Fibroblast of skin of right biceps (primary cell): ENCODE results near the gene UGP2.
"Not testable (repeated sequence)": the region's sequence is repeated elsewhere in the genome, so short reads cannot be mapped to it uniquely, and the experiment has no call there.

Experiments
- DNase-seq: peaks from one replicate; pipeline ENCODE4 v3.0.0-alpha.2; 2013

The UGP2 gene

GRCh38 chr2:63840785-63841253 lies 877 bp upstream of the UGP2 start:
- peak; percentile 99 for DNase-seq

DNA sequence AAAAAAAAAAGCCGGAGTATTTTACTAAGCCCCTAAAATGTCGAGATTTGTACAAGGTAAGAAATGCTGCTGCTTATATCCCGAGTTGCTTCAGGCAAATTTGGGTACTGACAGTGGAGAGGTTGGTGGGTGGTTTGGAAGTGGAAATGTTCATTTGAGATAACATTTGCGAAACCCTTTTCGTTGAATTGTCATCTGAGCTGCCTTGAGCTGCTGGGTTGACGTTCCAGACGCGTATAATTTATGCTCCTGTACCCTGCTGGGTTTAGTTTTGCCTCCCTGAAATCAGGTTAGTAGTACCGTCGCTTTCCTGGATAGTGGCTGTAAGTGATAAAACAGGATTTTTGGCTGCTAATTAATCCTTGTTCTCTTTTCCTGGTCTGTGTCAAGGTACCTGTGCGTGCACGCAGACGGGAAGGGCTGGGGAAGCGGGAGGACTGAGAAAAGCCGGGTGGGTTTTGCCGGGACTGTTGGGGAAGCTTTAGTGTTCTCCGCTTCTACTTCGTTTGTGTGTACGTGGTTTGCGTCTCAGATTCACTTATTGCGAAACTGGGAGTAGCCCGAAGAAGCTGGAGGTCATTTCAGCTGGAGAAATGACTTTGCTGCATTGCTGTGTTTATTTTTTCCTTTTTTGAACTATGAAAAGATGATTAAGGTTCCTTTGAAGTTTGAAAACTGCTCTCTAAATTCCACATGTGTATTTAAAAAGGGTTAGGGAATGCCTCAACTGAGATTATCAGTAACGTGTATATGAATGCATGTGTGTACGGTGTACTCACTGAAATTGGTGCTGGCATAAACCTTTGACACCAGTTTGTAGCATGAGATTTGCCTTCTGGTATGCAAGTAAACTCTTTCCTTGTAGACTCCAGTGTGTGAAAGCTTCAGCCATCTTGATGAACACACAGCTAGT lies 709 bp downstream of the UGP2 start:
- peak; percentile 68 for DNase-seq

DNA sequence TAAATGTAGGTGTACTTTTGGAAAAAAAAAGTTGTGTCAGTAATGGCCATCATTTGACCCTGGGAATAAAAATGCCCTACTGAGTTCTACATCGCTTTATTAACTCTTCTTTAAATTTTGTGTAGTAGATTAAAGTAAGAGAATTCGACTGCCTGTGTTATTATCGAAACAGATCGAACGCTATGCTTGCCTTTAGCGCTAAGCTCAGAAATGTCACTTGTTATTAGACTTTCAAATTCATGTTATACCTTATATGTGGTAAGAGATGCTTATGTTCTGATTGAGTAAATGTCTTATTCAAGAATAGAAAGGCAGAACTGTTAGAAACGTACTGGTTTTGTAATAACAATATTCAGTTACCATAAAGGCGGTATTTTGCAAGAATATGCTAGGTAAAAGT lies 1.4 kb downstream of the UGP2 start:
- no peak for DNase-seq

DNA sequence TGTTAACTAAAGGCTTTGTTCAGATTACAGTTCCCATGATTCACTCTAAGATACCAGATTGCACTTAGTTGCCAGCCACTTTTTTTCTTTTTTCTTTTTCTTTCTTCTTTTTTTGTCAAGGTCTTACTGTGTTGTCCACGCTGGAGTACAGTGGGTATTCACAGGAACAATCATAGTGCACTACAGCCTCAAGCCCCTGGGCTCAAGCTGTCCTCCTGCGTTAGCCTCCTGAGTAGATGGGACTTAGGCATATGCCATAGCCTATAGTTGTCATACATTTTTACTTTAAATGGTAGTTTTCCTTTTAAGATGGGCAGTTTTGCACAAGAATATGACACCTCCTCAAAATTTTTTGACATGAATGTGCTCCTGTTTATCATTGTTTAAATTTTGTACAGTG lies 2.1 kb downstream of the UGP2 start:
- DNase-seq, result no peak

DNA sequence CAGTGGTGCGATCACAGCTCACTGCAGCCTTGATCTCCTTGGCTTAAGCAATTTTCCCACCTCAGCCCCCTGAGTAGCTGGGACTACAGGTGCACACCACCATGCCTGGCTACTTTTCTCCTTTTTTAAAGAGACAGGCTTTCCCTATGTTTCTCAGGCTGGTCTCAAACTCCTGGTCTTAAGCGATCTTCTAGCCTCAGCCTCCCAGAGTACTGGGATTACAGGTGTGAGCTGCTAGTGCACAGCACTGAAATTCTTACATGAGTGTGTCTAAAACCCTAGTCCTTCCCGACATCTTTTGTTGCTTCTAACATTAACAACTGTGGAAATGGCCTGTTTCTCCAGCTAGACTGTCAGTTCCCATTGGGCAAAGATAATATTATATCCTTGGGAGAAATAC lies 2.9 kb downstream of the UGP2 start:
- no peak for DNase-seq

DNA sequence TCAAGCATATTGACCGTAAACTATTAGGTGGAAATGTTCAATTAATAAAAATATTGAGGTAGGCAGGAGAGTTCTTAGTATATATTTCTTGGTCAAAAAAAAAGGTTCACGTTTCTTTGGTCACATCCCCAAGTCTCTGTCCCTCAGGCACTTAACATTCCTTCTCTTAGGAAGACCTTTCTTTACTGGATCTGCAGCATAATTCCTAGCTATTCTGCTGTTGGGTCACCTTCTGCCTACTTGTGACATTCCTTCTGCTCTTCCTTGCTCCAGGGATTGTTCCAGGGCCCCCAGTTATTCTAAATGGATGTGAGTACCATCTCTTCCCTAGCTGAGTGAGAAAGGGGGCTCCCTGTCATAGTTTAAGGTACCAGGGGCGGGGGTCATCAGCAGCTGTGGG lies 4.2 kb downstream of the UGP2 start:
- no peak for DNase-seq

DNA sequence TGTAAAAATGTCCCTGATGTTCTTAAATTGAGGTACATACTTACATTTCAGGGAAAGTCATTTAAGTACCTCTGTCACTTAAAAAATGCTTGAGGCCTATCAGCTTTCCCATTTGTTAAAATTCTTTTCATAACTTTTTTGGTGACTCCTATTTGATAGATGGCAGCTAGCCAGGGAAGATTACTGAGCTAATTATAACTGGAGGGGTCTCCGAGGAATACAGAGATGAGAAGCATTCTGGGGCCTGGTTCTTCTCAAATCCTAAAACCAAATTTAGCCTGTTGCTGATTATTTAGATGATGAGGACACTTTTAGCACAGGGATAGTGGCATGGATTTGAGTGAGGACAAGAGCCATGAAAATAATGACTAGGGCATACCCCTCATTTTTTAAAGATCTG lies 4.8 kb downstream of the UGP2 start:
- DNase-seq, result peak; percentile 66

DNA sequence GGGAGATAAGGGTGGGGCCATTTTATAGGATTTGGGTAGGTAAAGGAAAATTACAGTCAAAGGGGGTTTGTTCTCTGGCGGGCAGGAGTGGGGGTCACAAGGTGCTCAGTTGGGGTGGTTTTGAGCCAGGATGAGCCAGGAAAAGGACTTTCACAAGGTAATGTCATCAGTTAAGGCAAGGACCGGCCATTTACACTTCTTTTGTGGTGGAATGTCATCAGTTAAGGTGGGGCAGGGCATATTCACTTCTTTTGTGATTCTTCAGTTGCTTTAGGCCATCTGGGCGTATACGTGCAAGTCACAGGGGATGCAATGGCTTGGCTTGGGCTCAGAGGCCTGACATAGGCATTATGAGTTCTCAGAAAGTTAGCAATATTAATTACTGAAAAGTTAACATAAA lies 5.9 kb downstream of the UGP2 start:
- not testable (repeated sequence) for DNase-seq

DNA sequence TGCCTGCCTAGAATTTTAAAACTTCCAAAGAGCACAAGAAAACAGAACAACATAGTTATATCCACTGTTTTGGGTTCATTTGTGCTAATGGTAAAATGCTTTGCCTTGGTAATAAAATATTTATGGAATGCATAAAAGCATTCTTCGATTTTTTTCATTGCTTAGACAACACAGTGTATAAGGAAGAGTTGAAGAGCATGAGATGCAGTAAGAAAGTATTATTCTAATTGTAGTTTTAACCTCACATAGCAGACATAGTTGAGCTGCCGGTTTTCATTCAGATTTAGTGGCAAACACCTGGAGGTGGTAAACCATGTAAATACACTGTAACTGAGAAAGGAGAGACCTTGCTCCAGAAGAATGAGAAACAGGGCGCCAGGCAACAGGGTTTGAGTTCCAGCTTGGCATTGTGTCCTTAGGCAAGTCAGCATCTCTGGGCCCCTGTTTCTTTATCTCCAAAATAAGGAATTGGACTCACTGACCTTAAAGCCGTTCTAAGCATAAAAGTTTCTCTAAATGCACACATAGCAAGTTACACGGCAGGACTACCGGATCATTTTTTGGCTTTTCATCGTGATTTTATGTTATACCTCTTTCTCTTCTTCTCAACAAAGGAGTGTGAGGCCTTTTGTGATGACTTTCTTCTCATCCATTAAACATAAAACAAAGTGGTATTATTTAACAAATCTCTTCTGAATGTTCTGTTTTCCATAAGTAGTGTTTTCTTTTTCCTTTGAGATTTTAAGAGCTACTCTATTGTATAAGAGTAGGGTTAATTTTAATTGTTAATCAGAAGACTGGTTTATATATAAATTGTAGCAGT lies 7.9 kb downstream of the UGP2 start:
- DNase-seq, result peak; percentile 67

DNA sequence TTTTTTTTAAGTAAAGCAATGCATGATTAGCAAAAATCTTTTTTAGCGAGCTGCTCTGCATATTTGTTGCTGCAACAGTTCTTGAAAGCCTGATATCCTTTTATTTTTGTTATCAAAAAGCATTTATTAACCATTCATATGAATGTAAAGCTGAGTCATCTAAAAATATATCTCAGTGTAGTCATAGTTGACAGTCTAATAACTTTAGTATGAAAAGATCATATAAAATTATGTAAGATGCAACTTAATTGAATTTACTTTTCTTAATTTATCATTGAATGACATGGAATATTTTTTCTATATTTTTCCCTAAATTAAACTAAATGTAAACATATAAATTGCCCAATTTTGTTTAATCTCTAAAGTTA lies 8.5 kb downstream of the UGP2 start:
- DNase-seq, result no peak

GRCh38 chr2:63850649-63851048 lies 9.0 kb downstream of the UGP2 start:
- no peak for DNase-seq

GRCh38 chr2:63851691-63852311 lies 10.1 kb downstream of the UGP2 start:
- no peak for DNase-seq

DNA sequence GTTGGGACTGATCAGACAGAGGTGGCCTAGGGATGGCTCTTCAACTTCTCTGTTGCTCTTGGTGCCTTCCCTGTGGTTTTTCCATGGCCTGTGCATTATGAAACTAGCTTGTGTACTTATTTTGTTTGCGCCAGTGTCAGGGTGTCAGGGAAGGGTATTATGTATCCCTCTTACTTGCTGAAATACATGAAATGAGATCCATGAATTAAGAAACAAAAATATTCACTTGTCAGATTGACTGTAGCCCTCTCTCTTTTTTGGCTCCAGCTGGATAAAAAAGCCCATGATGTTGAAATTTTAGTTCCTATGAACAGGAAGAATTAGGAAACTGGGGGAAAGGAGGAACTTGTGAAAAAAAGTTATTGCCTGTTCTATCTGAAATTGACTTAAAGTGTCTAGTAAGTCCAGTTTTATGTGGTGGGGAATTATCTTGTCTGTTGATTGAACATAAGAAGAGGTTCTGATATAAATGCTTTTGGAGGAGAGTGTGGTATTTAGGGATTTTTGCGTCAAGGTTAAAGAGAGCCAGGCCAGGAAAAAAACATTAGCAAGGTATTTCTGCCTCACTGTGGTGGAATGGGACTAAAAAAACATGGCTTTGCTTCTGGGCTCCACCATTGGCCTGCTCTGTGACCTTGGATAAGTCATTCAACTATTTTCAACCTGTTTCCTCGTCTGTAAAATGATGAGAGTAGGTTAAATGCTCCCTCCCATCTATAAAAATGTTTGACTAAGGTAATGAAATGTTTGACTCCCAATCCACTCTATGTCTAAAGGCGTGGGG lies 12.0 kb downstream of the UGP2 start:
- DNase-seq, result no peak

DNA sequence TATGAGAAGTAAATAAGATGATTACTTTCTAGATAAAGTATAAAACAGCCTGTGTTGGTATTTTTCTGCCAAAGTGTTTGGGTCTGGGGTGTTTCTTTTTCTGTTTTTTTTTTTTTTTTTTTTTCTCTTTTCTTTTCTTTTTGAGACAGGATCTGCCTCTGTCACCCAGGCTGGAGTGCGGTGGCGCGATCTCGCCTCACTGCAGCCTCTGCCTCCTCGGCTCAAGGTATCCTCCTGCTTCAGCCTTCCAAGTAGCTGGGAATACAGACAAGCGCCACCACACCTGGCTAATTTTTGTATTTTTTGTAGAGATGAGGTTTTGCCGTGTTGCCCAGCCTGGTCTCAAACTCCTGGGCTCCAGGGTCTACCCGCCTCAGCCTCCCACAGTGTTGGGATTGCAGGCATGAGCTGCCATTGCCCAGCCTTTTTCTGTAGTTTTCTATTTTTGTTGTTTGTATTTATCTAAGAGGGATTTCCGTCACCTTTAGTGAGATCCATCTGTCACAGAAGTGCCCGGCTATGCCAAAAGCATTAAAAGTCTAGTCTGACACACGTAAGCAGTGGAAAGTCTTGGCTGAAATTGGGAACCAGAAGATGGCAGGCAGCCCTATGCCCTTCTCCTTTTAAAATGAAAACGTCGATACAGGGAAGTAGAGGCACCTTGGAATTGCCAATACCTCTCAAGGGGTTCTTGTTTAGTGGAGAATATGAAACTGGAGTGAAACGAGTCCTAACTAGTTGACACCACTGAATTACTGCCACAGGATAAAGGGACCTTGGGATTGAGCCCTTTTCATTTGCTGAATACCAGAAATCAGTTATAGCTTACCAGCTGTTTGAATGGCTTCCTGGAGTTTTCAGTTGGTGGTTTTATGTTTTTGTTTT lies 14.0 kb downstream of the UGP2 start:
- DNase-seq, result no peak

DNA sequence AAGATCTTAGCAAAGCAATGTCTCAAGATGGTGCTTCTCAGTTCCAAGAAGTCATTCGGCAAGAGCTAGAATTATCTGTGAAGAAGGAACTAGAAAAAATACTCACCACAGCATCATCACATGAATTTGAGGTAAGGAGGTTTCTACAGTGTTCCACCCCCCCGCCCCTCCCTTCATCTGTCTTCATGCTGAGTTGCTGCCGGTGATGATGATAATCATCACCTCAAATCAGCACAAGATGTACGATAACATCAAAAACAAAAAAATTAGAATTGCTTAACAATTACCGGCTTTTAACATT lies 14.6 kb downstream of the UGP2 start:
- no peak for DNase-seq

DNA sequence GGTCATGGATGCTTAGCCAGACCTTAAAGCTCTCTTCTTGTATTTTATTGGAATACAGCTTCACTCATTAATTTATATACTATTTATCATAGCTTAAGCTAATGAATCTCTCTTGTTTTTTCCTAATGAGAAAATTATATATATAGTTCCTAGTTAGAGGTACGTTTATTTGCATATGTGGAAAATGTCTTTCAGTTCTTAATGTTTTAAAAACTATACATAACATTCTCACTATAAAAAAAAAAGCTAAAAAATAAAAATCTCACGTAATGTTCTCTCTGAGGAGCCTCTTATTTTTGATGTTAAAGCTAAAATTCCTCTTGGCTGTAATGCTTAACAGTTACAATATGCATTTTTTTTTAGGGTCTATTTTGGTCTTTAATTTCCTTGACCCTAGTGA lies 16.6 kb downstream of the UGP2 start:
- DNase-seq, result no peak

- peak; percentile 70 for DNase-seq
Measured at GRCh38 chr2:63861220-63861822, 19.6 kb downstream of the UGP2 start.

DNA sequence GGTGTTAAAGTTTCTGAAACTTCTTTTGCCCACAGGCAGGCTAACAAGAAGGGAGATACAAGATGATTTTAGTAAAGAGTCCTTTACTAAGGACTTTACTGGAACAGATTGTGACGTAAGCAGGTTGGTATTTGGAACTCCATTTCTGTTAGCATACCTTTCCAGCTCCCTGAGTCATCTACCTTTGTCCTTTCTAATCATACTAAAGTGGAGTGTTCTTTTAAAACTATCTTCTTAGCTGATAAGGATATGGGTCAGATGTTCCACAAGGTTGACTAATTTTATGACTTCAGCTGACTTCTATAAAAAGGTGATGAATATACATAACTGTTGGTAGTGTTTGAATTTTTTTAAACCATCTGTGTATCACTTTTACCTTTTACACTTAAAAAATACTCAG lies 21.1 kb downstream of the UGP2 start:
- DNase-seq, result no peak

GRCh38 chr2:63863707-63864106 lies 22.0 kb downstream of the UGP2 start:
- DNase-seq, result no peak

GRCh38 chr2:63865159-63865799 lies 23.6 kb downstream of the UGP2 start:
- DNase-seq, result peak; percentile 26
